Cardiac muscle cell (in vitro differentiated cells and primary cell): ENCODE measurements around the gene CRACR2A. TPM values are rescaled to one million over a fixed set of nuclear protein-coding genes. Genes with fewer than 3 reads are reported as not detected.

ENCODE experiments used
- DNase-seq, 2 donors: peaks; one replicate each; pipeline versions ENCODE4 v3.0.0 to v3.0.0-alpha.2; 2010 to 2017; ENCODE audit warnings: low read depth in 1 of 2, low spot score in 1 of 2
- H3K27ac ChIP-seq: fragments of 200-600 bp; sonication (generic); 2 replicates; pipeline ENCODE4 v1.5.1; 2016
- H3K27me3 ChIP-seq: fragments of 200-600 bp; sonication (generic); 2 replicates; pipeline ENCODE4 v1.6.0; 2016; ENCODE audit warnings: control low read depth
- H3K36me3 ChIP-seq: fragments of 200-600 bp; sonication (generic); 2 replicates; pipeline ENCODE4 v1.5.1; 2016; ENCODE audit warnings: control low read depth
- H3K4me1 ChIP-seq: fragments of 200-600 bp; sonication (generic); 2 replicates; pipeline ENCODE4 v1.8.1; 2017; ENCODE audit warnings: low read depth, mild to moderate bottlenecking, mixed run types
- H3K4me3 ChIP-seq: fragments of 200-600 bp; sonication (generic); 2 replicates; pipeline ENCODE4 v1.5.1; 2016; ENCODE audit warnings: mild to moderate bottlenecking
- H3K9me3 ChIP-seq: fragments of 200-600 bp; sonication (generic); 2 replicates; pipeline ENCODE4 v1.5.1; 2017; ENCODE audit warnings: low read depth, mild to moderate bottlenecking, control low read depth
- CTCF ChIP-seq: IDR thresholded peaks from 2 replicates; pipeline ENCODE4 v1.5.1; 2012; ENCODE audit warnings: low read depth, mild to moderate bottlenecking, low read length
- polyA plus RNA-seq: library from polyadenylated mRNA; unstranded; fragments of >200 nt; fragmentation: Nextera tagmentation; extraction: Ambion mirVana; gene quantifications from 2 replicates; pipeline ENCODE4 v1.2.1, GENCODE V29; 2016
- total RNA-seq: library from RNA; depleted of rRNA; stranded (reverse); fragments of >200 nt; gene quantifications from 2 replicates; pipeline ENCODE4 v1.2.3, GENCODE V29; 2016

The CRACR2A gene
- total and polyA plus RNA-seq, 2 experiments from 2014 or later, result 1.3 TPM; not detected in 1

GRCh38 chr12:3624273-3624672 lies 128.6 kb downstream of the CRACR2A start:
- Histone ChIP-seq H3K4me3 (no peak overlapping the region), H3K27me3 (no peaks in the 10 kb centered on the region), H3K9me3 (no peaks in the 10 kb centered on the region), H3K4me1 (peaks cover 13% of the 10 kb centered on the region), H3K36me3 (no peaks in the 10 kb centered on the region), H3K27ac (no peak overlapping the region)
- no peak for DNase-seq
- no peak for TF ChIP-seq CTCF

GRCh38 chr12:3622822-3623690 lies 129.9 kb downstream of the CRACR2A start:
- DNase-seq, result no peak
- Histone ChIP-seq H3K4me1 (peaks cover 7% of the 10 kb centered on the region), H3K27ac (no peak overlapping the region), H3K27me3 (no peaks in the 10 kb centered on the region), H3K36me3 (no peaks in the 10 kb centered on the region), H3K4me3 (no peak overlapping the region), H3K9me3 (no peaks in the 10 kb centered on the region)
- TF ChIP-seq CTCF, result no peak

GRCh38 chr12:3622021-3622821 lies 130.7 kb downstream of the CRACR2A start:
- no peaks in the 10 kb centered on the region for H3K36me3 ChIP-seq
- no peak overlapping the region for H3K4me3 ChIP-seq
- no peak for TF ChIP-seq CTCF
- no peaks in the 10 kb centered on the region for H3K27me3 ChIP-seq
- DNase-seq, result no peak
- no peak overlapping the region for H3K27ac ChIP-seq
- H3K9me3 ChIP-seq, result no peaks in the 10 kb centered on the region
- peaks cover 7% of the 10 kb centered on the region for H3K4me1 ChIP-seq

- DNase-seq, result no peak
- Histone ChIP-seq H3K27me3 (no peaks in the 10 kb centered on the region), H3K27ac (no peak overlapping the region), H3K4me1 (peaks cover 7% of the 10 kb centered on the region), H3K36me3 (no peaks in the 10 kb centered on the region), H3K4me3 (no peak overlapping the region), H3K9me3 (no peaks in the 10 kb centered on the region)
- TF ChIP-seq CTCF, result no peak
These were observed 132.1 kb downstream of the CRACR2A start for GRCh38 chr12:3620856-3621255.

- TF ChIP-seq CTCF, result no peak
These were observed 135.3 kb downstream of the CRACR2A start for GRCh38 chr12:3617565-3617964.

More at GRCh38 chr12:3617565-3617964, 135.3 kb downstream of the CRACR2A start:
- Histone ChIP-seq H3K9me3 (no peaks in the 10 kb centered on the region), H3K36me3 (no peaks in the 10 kb centered on the region), H3K27me3 (no peaks in the 10 kb centered on the region), H3K4me3 (no peak overlapping the region), H3K4me1 (peaks cover 2% of the 10 kb centered on the region), H3K27ac (no peak overlapping the region)
- no peak for DNase-seq
